Stomach (tissue), 9 donors: ENCODE measurements around the gene SEC14L3. TPM values are rescaled to one million over a fixed set of nuclear protein-coding genes. Genes with fewer than 3 reads are reported as not detected.

Source experiments
- DNase-seq, 2 donors: peaks; one replicate each; pipeline versions ENCODE4 v3.0.0 to v3.0.0-alpha.2; 2013 to 2019
- H3K27ac ChIP-seq, 5 donors: fragments of 200-600 bp in 4 of 5; sonication (generic) in 4 of 5; one replicate each; pipeline ENCODE4 v1.5.1; 2013 to 2019; ENCODE audit warnings: mild to moderate bottlenecking in 1 of 5, moderate library complexity in 1 of 5
- H3K27me3 ChIP-seq, 3 donors: fragments of 200-600 bp; sonication (generic); one replicate each; pipeline ENCODE4 v1.5.1; 2017 to 2019; ENCODE audit warnings: mixed run types in 1 of 3
- H3K36me3 ChIP-seq, 4 donors: fragments of 200-600 bp; sonication (generic); 1 replicate in 3 of 4; 2 replicates in 1 of 4; pipeline ENCODE4 v1.5.1; 2016 to 2019
- H3K4me1 ChIP-seq, 4 donors: fragments of 200-600 bp; sonication (generic); one replicate each; pipeline ENCODE4 v1.5.1; 2016 to 2019
- H3K4me3 ChIP-seq, 4 donors: fragments of 200-600 bp; sonication (generic) in 3 of 4; one replicate each; pipeline ENCODE4 v1.5.1; 2016 to 2019; ENCODE audit warnings: mild to moderate bottlenecking in 1 of 4
- H3K9me3 ChIP-seq, 4 donors: fragments of 200-600 bp; sonication (generic); one replicate each; pipeline ENCODE4 v1.5.1; 2016 to 2019
- CTCF ChIP-seq, 7 experiments: fragments of 450-650 bp in 4 of 7; fragments of 200-600 bp in 3 of 7; sonication (generic) in 3 of 7; IDR thresholded peaks; one replicate each; pipeline ENCODE4 v1.5.1; 2016 to 2019; ENCODE audit warnings: antibody characterized with exemption in 7 of 7, control low read depth in 2 of 7, mild to moderate bottlenecking in 1 of 7
- EP300 ChIP-seq: sonication (generic); formaldehyde crosslinking; IDR thresholded peaks from one replicate; pipeline ENCODE4 v1.6.1; 2017; ENCODE audit warnings: antibody characterized with exemption
- POLR2A ChIP-seq, 4 donors: fragments of 450-650 bp; IDR thresholded peaks; one replicate each; pipeline ENCODE4 v1.6.1; 2016; ENCODE audit warnings: antibody characterized with exemption in 4 of 4, control low read depth in 2 of 4, mild to moderate bottlenecking in 1 of 4, moderate library complexity in 1 of 4
- POLR2AphosphoS5 ChIP-seq, 3 donors: sonication (generic); formaldehyde crosslinking; IDR thresholded peaks; one replicate each; pipeline ENCODE4 v1.6.1; 2016; ENCODE audit warnings: antibody characterized with exemption in 3 of 3
- WGBS, 5 donors: extraction: QIAGEN DNeasy Blood & Tissue Kit in 3 of 5; methylation state at CpG; one replicate each; pipeline versions ENCODE4 v1.1.5 to v1.1.7; 2013 to 2018; 5-methylcytosine and 5-hydroxymethylcytosine counted together
- intact Hi-C: fragments of 100-400 bp; cut with DNase I; formaldehyde crosslinking; loops from one replicate; pipeline ENCODE4 v1.15.1; 2023; ENCODE audit warnings: low total_unique reads
- polyA plus RNA-seq, 3 donors: library from polyadenylated mRNA; stranded (reverse); fragments of 200-250 nt; gene quantifications; one replicate each; pipeline ENCODE4 v1.2.3, GENCODE V29; 2013
- total RNA-seq, 5 donors: library from RNA; depleted of rRNA; stranded (reverse); fragments of >200 nt; gene quantifications; one replicate each; pipeline versions ENCODE4 v1.1.0 to v1.2.3, GENCODE V29; 2014 to 2016
- donor health status: healthy with polysubstance abuse.
- donor health status: Bipolar disorder and iron deficiency.
- donor health status: healthy.

SEC14L3 gene
- total and polyA plus RNA-seq, 8 donors = not detected

- no peak overlapping the region for H3K27ac ChIP-seq
- peaks cover 0 to 13% (median 8%) of the 10 kb centered on the region in 4 donors for H3K36me3 ChIP-seq
- peaks cover 4 to 24% (median 23%) of the 10 kb centered on the region in 4 donors for H3K4me1 ChIP-seq
- H3K9me3 ChIP-seq = no peaks in the 10 kb centered on the region
- 50 to 72% (median 61%) methylated on average over 4 of the region's 4 CpGs for WGBS, 5 donors
- H3K27me3 ChIP-seq = no peaks in the 10 kb centered on the region
- TF ChIP-seq POLR2AphosphoS5 (IDR thresholded peaks at IDR 0.05) (no peak), POLR2A (IDR thresholded peaks at IDR 0.05) (no peak), EP300 (no peak), CTCF (IDR thresholded peaks at IDR 0.05) (no peak)
- intact Hi-C loops = loop anchor here (5.0 kb wide), 1 partner anchor 38 kb away; no protein-coding TSS in a partner anchor
- no peak for DNase-seq
- H3K4me3 ChIP-seq = no peak overlapping the region
Measured at GRCh38 chr22:30429887-30430286, 41.9 kb downstream of the SEC14L3 start.

GRCh38 chr22:30427871-30428270, 43.9 kb downstream of the SEC14L3 start:
- Histone ChIP-seq H3K4me3 (no peak overlapping the region), H3K27ac (no peak overlapping the region), H3K4me1 (peaks cover 16 to 38% (median 37%) of the 10 kb centered on the region in 4 donors), H3K36me3 (peaks cover 0 to 13% (median 8%) of the 10 kb centered on the region in 4 donors), H3K9me3 (no peaks in the 10 kb centered on the region), H3K27me3 (no peaks in the 10 kb centered on the region)
- intact Hi-C loops = loop anchor here (5.0 kb wide), 1 partner anchor 36 kb away; no protein-coding TSS in a partner anchor
- no peak for TF ChIP-seq POLR2A (IDR thresholded peaks at IDR 0.05)
- no peak for TF ChIP-seq POLR2AphosphoS5 (IDR thresholded peaks at IDR 0.05)
- no peak for TF ChIP-seq CTCF (IDR thresholded peaks at IDR 0.05)
- TF ChIP-seq EP300 = no peak
- 76 to 97% (median 80%) methylated on average over 1 of the region's 1 CpG for WGBS, 5 donors
- no peak for DNase-seq

GRCh38 chr22:30426388-30427353, 45.1 kb downstream of the SEC14L3 start:
- peak overlapping the region; percentile 61 to 68 (median 65) for H3K4me3 ChIP-seq
- intact Hi-C loops = loop anchor here (5.0 kb wide), 1 partner anchor 34 kb away; no protein-coding TSS in a partner anchor
- H3K36me3 ChIP-seq = peaks cover 0 to 13% (median 8%) of the 10 kb centered on the region in 4 donors
- no peaks in the 10 kb centered on the region for H3K27me3 ChIP-seq
- WGBS, 5 donors = 44 to 51% (median 47%) methylated on average over 22 to 29 of the region's 29 CpGs
- peaks cover 27 to 50% (median 49%) of the 10 kb centered on the region in 4 donors for H3K4me1 ChIP-seq
- H3K27ac ChIP-seq = peak overlapping the region; percentile 79 to 98 (median 96)
- TF ChIP-seq EP300 (no peak), CTCF (IDR thresholded peaks at IDR 0.05) (peak in 5 of 7 experiments; percentile 49 to 84 (median 74)), POLR2AphosphoS5 (IDR thresholded peaks at IDR 0.05) (peak in 2 of 3 donors; percentile 14 to 83)
- H3K9me3 ChIP-seq = no peaks in the 10 kb centered on the region
- DNase-seq = peak; percentile 92 to 94

- TF ChIP-seq POLR2AphosphoS5 (IDR thresholded peaks at IDR 0.05) = peak in 1 of 3 donors; percentile 30
- TF ChIP-seq EP300 = no peak
- TF ChIP-seq POLR2A (IDR thresholded peaks at IDR 0.05) = peak in 1 of 4 donors; percentile 11
- intact Hi-C loops = loop anchor here (5.0 kb wide), 1 partner anchor 34 kb away; no protein-coding TSS in a partner anchor
- Histone ChIP-seq H3K27ac (peak within 1 kb of the TSS; percentile 96 to 98 (median 98)), H3K27me3 (no peaks in the 10 kb centered on the region), H3K9me3 (no peaks in the 10 kb centered on the region), H3K4me3 (peak within 1 kb of the TSS; percentile 61 to 68 (median 66)), H3K36me3 (peaks cover 0 to 13% (median 8%) of the 10 kb centered on the region in 4 donors), H3K4me1 (peaks cover 35 to 58% (median 58%) of the 10 kb centered on the region in 4 donors)
- WGBS, 5 donors = 0 to 1% (median 1%) methylated on average over 52 to 61 of the region's 61 CpGs
- DNase-seq = peak; percentile 66 to 86
Measured at GRCh38 chr22:30425616-30426387, 46.0 kb downstream of the SEC14L3 start, which contains the start of gene MTFP1. Gene MTFP1, plus strand, starts transcription at chr22:30425768. Its CDS starts 112 bp downstream, at chr22:30425880.
